ENCODE results near the gene GDA.

GRCh38 chr9:72204062-72204461 is 54.8 kb downstream of the GDA start:
- TF ChIP-seq CTCF (IDR thresholded peaks at IDR 0.05), result no peak
- TF ChIP-seq POLR2A (IDR thresholded peaks at IDR 0.05), result no peak
- no peak for TF ChIP-seq POLR2AphosphoS5 (IDR thresholded peaks at IDR 0.05)

Measured in upper lobe of left lung (tissue), 4 donors.